ENCODE data around the gene LHFPL3.

- TF ChIP-seq REST (IDR thresholded peaks at IDR 0.05; ENCODE audit: low read depth) = no peak
- no peak for TF ChIP-seq ZBTB7A (IDR thresholded peaks at IDR 0.05; ENCODE audit: low read depth)
- TF ChIP-seq MAX (IDR thresholded peaks at IDR 0.05) = no peak
- TF ChIP-seq EGR1 (IDR thresholded peaks at IDR 0.05) = no peak
- no peak for TF ChIP-seq RAD21 (IDR thresholded peaks at IDR 0.05; ENCODE audit: low read depth)
- no peak for TF ChIP-seq YY1 (IDR thresholded peaks at IDR 0.05; ENCODE audit: low read depth)
- no peak for TF ChIP-seq CEBPB (IDR thresholded peaks at IDR 0.05)
- TF ChIP-seq TEAD4 (IDR thresholded peaks at IDR 0.05) = no peak
- peak; percentile 74 for TF ChIP-seq TCF12 (IDR thresholded peaks at IDR 0.05; ENCODE audit: low read depth)
- no peak for TF ChIP-seq TAF1 (IDR thresholded peaks at IDR 0.05; ENCODE audit: low read depth)
- TF ChIP-seq EP300 (IDR thresholded peaks at IDR 0.05; ENCODE audit: borderline replicate concordance) = peak; percentile 84
- TF ChIP-seq CREB1 (IDR thresholded peaks at IDR 0.05; ENCODE audit: low read depth) = no peak
Observed at GRCh38 chr7:104931181-104931781, 602.9 kb downstream of the LHFPL3 start.

All from Ishikawa (cell line).